A204.1 (cell line): Measurements from ENCODE around the gene SLC2A9.
"Not testable (repeated sequence)": the region's sequence is repeated elsewhere in the genome, so short reads cannot be mapped to it uniquely, and the experiment has no call there.

Experiments
- FAIRE-seq: peaks from 2 replicates; lab custom pipeline; 2012; peaks lifted over from hg19 to GRCh38; lab: Jason Lieb, UNC

SLC2A9 gene

DNA sequence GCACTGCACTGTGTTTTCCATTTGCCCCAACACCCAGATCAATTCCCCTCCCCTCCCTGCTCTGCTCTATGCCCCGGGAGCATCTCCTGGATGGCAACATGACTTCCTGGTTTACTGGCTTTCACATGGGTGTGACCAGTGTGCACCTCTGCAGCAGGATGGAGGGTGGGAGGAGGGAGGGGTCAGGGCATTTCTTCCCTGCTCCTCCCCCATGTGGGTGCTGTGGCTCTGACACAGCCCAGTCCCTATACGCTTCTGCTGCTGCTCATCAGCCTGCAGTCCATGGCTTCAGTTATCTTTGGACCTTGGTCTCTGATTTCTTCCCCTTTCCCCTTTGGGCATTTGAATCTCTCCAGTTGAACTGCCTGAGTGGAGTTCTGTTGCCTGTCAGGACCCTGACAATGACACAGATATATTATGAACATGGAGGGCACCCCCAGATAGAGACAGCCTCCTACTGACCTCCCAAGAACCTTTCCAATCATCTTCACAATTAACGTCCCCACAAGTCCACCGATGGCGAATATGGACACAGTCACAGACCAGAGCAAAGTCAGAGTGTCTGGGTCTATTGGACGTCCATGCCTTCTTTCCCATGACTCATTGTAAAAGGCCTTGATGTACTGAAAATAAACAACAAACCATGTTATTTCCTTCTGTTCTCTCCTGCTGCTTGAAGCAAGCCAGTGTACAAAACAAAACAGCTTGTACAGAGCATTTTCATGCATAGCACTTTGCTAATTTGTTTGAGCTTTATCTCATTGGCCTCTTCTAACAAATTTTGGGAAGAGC is 24.8 kb downstream of the SLC2A9 start:
- FAIRE-seq = no peak

DNA sequence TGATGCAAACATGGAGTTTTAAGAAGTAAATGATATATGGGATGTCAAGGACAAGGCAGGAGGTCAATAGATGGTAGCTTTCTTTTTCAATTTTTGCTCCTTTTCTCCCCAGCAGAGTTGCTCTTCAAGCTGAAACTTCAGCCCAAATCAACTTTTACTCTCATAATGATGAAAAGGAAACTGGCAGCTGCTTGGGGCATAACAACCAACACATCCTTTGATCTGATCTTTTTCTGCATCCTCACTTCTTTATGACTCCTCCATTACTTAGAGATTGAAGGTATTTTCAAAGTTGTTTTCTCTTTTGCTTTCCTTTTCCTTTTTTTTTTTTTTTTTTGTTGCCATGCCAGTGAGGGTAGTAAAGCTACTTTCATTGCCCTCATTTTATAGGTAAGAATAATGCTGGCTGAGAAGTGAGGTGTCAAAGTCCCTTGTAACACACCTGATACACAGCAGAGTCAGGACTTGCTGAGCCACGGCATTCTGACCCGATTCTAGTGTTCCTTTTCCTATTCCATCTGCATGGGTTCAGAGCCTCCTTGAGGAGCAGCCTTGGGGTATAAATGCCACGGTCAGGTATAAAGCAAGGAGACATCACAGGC is 26.9 kb downstream of the SLC2A9 start:
- FAIRE-seq = no peak

DNA sequence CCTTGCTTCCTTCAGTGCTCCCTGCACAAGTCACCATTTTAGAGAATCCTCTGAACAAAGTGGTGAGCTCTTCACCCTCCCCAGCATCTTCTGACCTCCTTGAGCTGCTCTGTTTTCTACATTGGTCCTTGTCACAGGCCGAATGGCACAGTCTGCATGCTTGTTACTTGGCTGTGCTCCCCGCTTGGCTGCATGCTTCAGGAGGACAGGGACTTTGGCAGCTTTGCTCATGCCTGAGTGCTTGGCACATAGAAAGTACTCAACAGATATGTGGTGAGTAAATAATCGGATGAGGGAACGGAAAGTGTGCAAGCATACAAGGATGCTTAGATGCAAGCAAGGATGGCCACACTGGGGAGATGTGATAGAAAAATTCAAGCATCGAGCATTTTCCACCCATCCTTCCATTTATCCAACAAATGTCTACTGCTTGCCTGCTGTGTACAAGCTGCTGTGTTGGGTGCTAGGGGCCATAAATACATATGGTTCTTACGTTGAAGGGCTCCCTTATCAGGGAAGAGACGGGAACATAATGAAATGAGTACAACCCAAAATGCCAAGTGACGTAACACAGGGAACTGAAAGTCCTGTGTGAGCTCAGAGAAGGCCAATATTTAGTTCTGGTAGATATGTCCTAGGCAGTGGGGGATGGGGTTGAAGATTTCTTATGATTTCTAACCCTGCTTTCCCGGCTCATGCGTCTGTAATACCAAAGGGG is 31.2 kb downstream of the SLC2A9 start:
- FAIRE-seq = no peak

DNA sequence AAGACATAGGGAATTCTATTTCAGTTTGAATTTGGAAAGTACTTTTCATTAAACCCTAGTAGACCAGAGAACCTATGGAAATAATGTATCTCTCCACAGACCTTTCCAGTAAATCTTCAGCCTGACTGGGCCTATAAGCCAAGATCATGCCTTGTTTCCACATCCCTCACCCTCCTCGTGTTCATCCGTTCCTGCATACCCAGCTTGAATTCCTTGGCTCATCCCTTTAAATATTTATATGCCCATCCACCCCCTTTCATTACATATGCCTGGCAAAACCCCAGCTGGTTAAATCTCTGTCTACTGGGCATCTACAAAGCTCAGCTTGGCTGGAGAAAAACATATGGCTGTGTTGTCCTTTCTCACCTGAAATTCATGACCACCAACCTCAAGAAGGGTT is 32.4 kb downstream of the SLC2A9 start:
- FAIRE-seq = no peak

DNA sequence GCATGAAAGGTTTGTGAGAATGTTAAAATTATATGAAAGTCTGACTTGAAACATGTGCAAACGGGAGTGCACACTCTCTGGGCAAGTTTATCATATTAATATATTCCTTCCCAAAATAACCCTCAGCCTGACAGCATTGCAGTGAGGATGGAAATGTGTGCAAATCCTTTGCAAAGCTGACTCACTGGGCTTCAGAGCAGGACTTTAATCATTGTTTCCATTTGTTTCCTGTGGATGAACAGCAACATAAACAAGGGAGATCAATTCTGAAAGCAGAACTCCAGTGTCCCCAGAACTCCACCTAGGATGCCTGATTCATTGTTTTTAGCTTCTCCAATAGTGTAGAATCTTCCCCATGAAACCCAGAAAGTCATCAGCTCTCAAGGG is 32.9 kb downstream of the SLC2A9 start:
- FAIRE-seq = no peak

DNA sequence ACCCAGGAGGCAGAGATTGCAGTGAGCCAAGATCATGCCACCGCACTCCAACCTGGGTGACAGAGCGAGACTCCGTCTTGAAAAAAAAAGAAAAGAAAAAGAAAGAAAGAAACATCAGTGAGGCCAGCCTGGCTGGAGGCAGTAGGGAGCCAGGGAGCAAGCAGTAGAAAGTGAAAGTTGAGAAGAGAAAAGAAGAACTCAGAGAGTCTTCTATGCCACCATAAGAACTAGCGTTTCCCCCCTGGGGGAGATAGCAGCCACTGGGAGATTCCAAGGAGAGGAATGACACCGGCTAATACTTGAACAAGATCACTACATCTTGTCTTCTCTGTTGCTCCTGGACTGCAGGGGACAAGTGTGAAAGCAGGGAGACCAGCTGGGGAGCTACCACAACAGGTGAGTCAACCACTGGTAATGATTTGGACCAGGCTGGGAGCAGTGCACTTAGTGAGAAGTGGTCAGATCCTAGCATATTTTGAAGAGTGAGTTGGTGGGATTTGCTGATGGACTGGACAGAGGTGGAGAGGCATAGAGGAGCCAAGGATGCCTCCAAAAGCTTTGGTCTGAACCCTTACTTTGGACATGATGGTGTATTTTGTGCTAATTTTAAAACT is 33.4 kb downstream of the SLC2A9 start:
- no peak for FAIRE-seq

- no peak for FAIRE-seq
Measured at GRCh38 chr4:9984621-9985020, 36.7 kb downstream of the SLC2A9 start.

DNA sequence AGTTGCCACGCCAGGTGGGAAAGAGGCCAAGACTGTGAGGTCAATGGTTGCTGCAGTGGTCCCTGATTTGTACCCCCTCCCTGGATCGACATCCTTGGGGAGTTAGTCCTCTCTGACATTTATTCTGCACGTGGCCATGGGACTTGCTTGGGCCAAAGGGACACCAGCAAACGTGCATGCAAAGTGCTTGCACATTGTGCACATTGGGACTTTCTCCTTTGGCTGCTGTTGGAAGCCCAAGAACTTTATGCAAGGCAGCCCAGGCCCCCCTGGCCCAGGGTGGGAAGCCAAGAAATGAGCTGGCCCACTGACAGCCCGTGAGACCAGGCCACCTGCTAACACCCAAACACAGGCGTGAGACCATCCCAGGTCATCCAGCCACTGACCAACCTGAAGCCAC is 38.1 kb downstream of the SLC2A9 start:
- no peak for FAIRE-seq

GRCh38 chr4:9981899-9982298 is 39.4 kb downstream of the SLC2A9 start:
- not testable (repeated sequence) for FAIRE-seq

DNA sequence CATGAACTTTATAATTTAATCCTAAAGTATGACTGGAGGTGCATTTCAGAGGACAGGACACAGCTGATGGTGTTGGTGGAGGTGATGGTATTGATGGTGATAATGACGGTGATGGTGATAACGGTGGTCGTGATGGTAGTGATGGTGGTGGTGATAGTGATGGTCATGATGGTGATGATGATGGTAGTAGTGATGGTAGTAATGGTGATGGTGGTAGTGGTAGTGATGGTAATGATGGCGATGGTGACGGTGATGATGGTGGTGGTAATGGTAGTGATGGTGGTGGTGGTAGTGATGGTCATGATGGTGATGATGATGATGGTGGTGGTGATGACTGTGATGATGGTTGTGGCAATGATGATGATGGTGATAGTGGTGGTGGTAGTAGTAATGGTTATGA is 40.4 kb downstream of the SLC2A9 start:
- no peak for FAIRE-seq

- FAIRE-seq = no peak
Measured at GRCh38 chr4:9979101-9979701, 42.1 kb downstream of the SLC2A9 start.

GRCh38 chr4:9977518-9978031 is 43.7 kb downstream of the SLC2A9 start:
- no peak for FAIRE-seq

GRCh38 chr4:9976781-9977180 is 44.5 kb downstream of the SLC2A9 start:
- FAIRE-seq = no peak

GRCh38 chr4:9976293-9976692 is 45.0 kb downstream of the SLC2A9 start:
- no peak for FAIRE-seq

- FAIRE-seq = no peak
Measured at GRCh38 chr4:9971711-9972110, 49.6 kb downstream of the SLC2A9 start.

- no peak for FAIRE-seq
Measured at GRCh38 chr4:9970399-9971011, 50.8 kb downstream of the SLC2A9 start.

DNA sequence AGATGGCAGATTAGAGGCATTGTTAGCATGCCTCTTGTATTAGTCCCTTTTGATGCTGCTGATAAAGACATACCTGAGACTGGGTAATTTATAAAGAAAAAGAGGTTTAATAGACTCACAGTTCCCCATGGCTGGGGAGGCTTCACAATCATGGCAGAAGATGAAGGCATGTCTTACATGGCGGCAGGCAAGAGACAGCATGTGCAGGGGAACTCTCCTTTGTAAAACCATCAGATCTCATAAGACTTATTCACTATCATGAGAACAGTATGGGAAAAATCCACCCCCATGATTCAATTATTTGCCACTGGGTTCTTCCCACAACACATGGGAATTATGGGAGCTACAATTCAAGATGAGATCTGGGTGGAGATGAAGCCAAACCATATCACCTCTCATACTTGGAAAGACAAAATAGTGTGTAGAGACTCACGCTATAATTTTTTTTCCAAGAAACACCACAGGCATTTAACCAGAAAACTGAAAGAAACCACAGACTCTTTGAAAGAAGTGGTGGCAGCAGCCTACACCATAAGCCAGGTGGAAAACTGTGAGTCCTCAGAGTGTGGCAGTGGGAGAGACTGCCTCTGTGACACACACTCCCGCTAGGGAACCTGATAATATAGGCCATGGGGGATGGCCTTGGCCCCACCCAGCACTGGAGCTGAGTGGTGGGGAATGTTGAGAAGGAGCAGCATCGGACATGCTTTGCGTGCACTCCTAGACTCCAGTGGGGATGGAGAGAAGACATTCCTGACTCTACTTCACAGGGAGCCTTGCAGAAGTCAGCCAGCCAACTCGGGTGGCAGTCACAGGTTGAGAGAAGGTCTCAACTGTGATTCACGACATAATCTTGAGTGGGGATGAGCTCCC is 51.5 kb downstream of the SLC2A9 start:
- FAIRE-seq = no peak

DNA sequence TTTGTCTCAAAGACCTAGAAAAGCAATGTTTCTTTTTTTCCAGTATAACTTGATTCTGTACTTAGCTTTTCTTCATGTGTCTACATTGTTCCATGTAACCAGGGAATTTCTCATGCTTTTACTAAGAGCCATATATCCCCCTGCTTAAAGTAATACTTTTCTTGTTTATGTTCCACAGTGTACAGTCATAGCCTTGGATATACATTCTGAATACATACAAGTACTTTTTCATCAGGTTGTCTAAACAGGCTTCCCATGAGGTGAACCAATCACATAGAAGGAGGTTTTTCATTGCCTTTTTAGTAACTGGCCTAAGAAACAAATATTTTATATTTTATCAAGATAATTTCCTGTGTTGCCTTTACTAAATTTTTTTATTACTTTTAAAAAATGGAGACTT is 52.8 kb downstream of the SLC2A9 start:
- FAIRE-seq = no peak

GRCh38 chr4:9964879-9965278 is 56.4 kb downstream of the SLC2A9 start:
- no peak for FAIRE-seq

DNA sequence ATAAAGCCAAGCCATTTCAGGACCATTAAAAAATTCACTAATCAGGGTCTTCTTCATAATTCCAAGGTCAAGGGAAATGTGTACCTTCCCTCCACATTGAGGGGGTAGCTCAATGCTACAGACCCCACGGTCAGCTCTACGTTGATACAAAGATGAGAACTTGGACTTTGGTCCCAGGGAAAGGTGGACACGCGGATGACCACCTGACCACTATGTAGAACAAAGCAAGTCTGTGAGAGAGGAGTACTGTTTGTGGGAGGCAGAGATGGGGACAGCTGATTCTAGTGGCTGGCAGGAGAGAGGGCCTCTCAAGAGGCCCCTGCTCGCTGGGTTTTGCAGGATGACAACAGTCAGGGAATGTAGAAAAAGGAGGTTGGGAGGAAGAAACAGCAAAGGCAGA is 58.0 kb downstream of the SLC2A9 start:
- FAIRE-seq = no peak
